NOMO-1 treated with dmso at 0.1 percent for 144 hours (cell line): ENCODE measurements around the gene SLC9A7.

Source experiments
- DNase-seq: peaks from one replicate; lab custom pipeline; 2025; ENCODE audit not compliant: unreplicated experiment; lab: John Stamatoyannopoulos, UW

The SLC9A7 gene

DNA sequence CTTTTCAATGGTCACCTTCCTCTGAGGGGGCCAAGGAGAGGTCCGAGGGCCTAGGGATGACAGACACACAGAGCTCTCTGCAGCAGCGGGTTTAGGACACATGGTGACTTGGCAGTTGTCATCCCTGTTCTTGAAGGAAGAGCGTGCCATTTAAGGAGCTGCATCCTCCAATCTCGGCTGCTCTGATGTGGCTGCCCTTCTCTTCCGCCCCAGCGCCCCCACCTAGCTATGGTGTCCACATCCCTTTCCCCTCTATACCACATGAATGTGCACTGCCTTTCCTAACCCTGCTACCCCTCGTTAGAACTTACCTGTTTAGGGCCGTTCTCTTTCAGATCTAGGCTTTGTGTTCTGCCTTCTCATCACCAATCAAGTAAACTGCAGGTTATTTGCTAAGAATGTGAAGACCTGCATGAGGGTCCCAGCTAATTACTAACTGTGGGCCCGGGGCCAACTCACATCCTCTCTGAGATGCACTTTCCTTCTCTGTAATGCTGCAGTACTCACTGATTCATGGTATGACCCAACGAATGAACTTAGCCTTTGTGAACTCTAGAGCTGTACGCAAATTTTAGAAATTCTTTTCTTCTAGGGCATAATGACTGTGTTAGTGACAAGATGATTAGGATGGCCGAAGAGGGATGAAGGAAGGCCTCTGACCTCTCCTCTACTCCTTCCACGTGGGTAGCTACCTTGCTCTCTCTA is 147.1 kb downstream of the SLC9A7 start:
- no peak for DNase-seq

DNA sequence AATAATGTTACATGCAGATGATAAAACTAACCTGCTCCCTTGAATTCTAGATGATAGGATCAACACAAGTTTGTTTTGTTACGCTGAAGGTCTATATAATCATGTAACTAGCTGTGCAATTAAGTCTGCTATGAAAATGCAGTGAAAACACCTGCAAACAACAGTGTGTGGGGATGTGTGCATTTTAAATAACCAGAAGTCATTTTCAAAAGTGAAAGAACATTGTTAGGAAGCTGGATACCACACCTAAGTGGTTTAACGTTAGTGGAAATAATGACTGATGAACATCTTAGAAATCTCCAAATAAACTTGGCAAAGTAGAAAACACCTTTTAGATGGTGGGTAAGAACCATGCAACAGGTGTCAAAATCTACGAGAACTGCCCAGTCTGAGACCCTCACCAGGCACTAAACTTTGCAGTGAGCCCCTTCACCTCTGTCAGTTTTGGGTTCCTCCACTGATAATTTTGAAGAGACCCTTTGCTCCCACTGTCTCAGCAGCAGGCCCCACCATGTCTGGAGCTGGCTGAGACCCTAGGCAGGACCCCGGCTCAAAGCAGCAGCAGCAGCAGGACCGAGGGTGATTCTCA is 148.8 kb downstream of the SLC9A7 start:
- DNase-seq: no peak

DNA sequence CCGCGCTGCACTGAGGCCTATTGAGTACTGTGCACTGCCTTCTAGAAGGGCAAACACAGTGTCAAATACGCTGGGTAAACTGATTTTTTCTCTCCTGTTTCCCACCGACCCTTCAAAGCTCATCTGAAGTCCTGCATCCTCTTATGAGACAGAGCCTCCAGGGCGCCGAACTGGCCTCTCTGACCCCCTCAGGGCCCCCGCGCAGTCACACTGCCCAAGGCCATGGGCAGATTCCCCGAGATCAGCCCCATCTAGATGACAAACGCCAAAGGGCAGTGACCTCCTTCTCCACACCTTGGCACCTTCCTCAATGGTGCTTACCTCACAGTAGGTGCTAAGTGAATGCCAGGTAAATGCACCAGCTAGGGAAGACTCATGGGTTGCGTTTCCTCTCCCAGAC is 151.0 kb downstream of the SLC9A7 start:
- DNase-seq: no peak

DNA sequence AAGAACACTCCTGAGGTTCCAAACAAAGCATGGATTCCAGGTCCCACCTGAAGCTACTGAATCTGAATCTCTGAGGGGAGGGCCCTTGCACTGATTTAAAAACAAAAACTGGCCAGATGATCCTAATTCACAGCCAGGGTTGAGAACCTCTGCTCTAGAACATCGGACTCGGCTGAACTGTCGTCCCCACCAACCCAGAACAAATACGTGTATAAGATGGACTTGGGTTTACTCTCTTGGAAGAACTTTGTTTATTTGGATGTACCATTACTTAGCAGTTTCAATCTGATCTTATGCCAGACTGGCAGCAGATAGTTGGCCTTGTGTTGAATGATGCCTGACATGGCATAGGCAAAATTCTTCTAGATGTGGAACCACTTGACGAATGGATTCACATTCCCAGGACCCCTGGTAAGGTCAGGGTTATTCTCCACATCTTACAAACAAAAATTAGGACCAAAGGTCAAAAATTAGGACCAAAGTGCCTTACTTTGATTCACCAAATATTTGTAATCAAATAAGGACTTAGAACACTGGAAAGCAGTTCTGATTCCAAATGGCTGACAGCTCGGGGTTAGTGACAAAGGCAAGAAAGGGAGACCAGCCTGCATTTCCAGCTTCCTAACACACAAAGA is 156.3 kb downstream of the SLC9A7 start:
- no peak for DNase-seq

DNA sequence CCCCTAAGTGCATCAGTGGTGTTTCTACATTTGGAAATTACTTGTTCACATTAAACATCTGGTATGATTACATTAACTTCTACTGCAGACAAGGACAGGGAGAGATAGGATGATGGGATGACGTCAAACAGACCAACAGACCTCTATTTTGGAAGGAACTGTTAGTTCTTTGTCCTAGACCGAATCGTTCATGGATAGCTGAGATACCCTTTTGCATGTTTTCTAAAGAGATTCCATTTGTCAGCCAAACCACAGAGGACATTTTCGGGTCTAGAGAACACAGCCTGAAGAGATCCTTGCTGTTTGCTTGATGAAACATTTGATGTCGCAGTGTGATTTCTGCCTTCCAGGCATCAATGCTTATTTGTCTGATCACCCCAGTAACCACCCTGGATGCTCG is 157.6 kb downstream of the SLC9A7 start:
- DNase-seq: no peak

DNA sequence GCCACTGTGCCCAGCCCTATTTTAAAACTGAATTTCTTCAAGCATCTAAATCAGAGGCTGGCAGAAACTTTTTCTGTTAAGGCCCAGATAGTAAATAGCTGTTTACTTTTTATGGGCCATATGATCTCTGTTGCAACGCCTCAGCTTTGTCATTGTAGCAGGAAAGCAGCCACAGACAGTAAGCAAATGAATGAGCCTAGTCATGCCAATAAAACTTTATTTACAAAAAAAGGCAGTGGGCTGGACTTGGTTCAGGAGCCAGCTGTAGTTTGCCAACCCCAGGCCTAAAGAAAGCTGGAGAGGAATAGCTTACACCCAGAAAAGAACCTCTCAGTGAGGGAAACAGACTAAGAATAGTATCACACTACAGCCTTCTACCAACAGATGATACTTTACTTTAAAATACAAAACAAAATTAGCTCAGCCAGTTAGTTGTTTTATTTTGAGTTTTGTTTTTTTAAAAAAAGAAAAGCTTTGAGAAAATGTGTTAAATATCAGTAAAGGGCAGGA is 159.8 kb downstream of the SLC9A7 start:
- DNase-seq: no peak

DNA sequence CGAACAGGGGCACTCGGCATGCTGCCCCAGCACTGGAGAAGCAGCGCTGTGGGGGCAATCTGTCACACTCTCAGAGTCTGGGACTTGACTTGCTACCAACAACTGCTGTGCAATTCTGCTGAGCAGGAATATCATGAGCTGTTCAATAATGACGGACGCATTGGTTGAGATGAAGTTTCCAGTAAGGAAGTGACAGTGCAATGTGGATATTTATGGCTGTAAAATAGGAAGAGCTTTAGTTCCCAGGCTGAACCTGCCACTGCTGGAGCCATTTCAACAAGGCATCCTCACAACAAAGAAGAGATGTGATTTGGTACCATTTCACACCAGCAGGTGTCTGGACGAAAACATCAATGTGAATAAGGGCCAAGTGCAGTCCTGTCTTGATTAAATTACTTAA is 161.1 kb downstream of the SLC9A7 start:
- no peak for DNase-seq

DNA sequence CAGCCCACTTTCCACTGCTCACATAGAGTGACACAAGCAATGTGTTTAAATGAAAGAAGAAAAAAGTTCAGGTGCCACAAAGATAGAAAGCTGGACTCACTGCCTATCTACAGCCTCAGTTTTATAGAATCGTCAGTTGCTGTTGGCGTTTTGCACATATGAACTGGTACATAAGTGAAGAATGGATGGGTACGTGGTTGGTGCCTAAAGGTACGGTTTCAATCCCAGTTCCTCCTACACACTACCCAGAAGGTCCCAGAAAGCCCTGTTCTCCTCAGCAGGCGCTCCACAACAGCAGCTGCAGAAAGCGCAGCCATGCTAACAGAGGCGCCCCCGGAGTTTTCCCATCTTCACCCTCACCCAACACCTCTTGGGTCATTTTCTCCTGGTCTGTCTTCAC is 161.7 kb downstream of the SLC9A7 start:
- DNase-seq: no peak

DNA sequence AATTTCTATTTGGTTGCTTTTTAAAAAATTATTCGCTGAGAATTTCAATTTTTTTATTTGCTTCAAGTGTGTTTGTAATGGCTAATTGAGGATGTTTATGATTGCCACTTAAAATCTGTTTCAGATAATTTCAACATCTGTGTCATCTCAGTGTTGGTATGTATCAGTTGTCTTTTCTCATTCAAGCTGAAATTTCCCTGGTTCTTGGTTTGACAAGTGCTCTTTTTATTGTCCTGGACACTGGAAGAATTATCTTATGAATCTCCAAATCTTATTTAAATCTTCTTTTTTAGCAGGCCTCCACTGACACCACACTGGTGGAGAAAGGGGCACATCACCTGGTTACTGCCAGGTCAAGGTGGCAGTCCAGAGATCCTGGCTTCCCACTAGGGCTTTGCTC is 163.8 kb downstream of the SLC9A7 start:
- DNase-seq: no peak

DNA sequence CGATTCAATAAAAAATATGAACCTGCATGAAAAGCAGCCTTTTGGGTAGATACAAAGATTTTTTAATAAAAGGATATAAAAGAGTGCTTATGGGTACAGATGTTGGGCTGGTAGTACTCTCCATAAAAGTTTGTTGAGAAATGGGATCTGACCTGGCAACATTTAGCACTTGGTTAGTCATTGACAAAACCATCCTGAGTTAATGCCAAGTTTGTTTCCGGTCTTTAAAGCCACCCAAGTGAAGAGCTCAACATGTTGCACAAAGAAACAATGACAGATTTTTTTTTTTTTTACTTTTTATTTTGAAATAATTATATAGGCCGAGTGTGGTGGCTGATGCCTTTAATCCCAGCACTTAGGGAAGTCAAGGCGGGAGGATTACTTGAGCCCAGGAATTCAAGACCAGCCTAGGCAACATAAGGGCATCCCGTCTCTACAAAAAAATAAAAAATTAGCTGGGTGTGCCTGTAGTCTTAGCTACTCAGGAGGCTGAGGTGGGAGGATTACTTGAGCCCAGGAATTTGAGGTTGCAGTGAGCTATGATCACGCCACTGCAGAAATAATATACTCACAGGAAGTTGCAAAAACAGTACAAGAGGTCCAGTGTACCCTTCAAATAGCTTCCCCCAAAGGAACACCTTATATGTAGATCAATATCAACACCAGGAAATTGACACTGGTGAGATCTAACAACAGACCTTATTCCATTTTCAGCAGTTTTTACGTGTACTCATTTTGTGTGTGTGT is 168.8 kb downstream of the SLC9A7 start:
- no peak for DNase-seq

DNA sequence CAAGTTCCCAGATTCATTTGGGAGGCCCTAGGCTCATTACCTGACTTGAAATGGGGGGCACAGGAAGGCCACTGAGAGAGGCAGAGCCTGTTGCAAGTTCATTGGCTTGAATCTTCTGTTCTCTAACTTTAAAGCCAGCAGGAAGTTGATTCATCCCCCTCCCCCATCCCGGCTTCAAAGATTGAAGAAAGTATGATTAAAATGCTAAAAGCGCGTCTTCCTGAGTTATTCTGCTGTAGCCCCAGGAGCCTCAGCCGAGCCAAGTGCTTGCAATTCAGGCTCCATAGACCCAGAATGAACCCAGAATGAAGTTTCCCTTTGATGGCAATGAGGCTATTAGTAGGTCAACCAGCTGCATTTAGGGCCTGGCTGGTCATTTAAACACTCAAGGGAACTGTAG is 170.7 kb downstream of the SLC9A7 start:
- no peak for DNase-seq

DNA sequence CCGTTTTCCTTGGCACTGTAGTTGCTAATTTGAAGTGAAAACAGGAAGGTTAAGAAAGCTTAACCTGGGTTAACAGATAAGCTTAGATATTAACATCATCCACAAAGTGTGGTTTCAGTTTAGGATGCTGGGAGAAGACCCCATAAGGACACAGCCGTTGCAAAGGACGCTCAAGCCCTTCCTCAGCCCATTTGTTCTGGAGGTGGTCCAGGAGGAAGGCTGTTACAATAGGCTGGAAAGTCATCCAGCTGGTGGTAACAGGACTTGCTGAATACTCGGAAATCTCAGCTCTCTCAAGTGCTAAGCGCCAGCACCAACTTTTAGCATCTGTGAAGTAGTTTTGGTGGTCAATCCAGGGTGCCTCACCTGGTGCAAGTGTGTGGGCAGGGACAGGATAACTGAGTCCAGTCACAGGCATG is 171.2 kb downstream of the SLC9A7 start:
- DNase-seq: no peak

DNA sequence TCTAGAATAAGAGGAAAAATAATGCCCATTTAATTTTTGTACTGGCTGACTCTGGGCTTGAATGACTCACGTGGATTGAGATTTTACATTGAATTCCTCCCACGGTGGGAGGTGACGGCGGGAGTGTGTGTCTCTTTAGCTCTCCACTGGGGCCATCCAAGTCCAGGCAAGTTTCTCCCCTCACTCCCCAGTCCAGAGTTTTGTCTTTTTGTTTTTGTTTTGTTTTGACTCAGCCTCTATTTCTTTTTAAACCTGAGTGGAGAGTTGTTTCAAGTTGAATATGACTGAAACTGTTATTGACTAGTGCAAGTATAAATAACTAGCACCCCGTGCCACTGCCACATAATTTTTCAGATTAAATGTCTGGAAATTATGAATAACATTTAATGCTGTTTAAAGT is 171.8 kb downstream of the SLC9A7 start:
- DNase-seq: no peak

DNA sequence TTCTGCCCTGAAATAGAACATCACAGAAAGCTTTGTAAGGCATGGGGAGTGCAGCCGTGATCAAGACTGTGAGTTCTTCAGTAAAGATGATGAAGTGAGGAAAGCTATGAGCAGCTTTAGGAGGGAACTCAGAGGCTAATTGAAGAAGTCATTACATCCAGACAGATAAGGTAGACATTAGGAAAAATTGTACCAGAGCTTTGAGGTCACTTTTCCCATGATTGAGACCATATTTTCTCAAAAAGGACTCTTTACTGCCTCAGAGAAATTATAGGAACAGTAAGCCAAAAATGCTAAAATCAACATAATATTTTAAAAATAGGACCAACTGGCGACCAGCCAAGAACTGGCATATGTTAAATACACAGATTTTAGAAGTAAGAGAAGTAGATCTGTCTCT is 174.2 kb downstream of the SLC9A7 start:
- no peak for DNase-seq

DNA sequence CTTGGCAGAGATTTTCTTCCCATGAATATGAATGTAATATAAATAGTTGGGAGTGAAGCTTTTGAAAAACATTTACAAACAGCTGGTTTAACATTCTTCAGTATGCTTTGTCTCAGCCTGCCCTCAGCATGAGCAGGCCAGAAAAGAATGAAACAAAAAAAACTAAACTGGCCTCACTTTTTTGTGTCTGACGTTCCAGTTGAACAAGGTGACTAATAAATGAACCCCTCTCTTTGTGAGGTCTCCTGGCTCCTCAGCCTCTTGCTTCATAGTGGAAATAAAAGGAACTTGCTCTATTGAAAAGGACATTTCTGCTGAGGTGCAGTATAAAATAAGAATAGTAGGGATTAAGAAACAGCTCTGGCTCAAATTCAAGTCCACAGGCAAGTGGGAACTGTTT is 176.0 kb downstream of the SLC9A7 start:
- no peak for DNase-seq

DNA sequence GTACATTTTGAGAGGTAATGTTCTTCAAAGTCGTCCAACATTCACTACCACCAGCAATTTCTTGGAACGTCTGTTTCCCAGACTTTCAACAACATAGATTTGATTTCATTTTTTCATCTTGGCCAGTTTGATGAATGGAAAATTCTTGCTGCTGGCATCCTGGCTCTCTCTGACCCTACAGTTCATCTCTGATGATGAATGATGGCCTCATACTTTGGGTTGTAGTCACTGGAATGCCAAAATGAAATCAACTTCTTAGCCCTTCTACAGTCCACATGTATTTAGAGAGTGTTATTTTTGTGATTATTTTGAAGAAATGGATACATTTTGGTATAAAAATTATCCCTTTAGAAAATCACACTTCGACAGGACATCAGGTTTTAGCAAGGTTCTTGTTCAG is 176.6 kb downstream of the SLC9A7 start:
- no peak for DNase-seq

DNA sequence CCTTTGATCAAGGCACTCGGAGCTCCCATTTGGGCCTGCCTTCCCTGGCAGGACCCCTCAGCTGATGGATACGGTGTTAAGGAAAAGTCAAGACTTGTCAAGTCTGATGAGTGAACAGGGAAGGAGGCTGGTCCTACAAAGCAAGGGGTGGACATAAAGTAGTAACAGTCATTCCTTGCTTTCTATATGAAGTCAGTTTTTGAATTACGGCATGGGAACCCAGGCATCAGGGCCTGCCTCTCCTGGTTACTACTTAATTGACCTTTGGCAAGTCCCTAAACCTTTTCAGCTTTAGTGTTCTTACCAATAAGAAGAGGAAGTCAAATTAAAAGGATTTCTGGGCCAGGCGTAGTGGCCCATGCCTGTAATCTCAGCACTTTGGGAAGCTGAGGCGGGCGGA is 178.3 kb downstream of the SLC9A7 start:
- no peak for DNase-seq

DNA sequence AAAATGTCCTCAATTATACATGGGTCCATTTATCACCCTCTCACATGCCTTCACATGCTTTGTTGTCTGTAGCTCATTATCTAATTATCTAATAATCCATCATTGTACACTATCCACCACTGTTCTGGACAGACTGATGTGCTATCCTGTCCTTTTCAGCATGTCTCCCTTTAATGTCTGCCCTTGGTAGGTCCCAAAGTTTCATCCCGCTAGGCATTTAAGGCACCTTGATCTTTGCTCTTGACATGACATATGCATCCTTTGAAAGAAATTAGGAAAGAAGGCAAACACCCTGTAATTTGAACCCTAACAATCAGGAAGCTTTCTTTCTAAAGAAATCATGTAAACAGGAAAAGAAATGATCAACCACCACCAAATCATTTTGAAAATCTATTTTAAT is 179.7 kb downstream of the SLC9A7 start:
- DNase-seq: no peak

DNA sequence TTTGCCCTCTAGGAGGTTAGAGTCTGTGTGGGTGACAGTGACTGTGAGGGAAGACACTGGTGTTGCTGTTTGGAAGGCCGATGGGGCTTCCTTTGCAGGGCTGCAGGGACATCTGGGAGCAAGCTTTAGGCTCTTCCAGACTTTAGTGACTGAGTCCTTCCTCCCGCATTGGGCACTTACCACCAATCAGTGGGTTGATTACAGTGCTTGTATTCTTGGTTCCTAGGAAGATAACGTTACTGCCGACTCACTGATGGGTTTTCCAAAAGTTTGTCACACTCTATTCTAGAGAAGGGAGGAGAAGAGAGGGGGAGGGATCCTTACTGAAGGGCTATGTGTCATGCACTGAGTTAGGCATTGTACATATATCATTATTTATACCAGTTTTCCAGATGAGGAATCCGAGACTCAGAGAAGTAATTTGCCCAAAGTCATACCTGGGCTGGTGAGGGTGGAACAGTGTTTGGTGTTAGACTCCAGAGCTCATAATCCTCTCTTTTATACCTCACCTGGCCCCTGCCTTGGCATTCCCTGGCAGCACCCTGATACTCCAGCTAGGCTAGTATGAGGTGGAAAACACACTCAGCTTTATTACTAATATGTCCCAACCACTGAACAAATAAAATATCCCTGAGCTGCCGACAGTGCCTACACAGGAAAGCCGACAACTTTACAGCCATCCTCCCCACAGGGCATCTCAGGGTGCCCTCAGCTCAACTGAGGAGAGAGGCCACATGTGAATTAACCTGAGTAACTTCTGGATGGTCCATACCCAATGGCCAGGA is 181.5 kb downstream of the SLC9A7 start:
- DNase-seq: no peak

DNA sequence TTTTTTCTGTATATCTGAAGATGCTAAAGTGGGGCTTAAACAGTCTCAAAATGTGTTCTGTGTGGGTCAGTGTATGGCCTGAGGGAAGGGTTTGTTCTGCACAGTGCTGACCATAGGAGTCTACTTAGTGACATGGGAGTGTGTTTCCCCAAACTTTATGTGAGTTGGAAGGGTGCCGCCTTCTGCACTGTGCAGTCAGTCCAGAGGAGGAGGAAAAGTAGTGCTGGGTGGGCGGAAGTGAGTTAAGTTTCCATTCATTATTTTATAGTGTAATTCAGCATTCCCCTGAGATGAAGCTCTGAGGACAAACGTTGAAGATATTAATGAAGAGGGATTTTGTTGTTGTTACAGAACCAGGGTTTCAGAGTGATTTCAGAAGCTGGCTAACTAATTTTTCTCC is 182.5 kb downstream of the SLC9A7 start:
- no peak for DNase-seq

DNA sequence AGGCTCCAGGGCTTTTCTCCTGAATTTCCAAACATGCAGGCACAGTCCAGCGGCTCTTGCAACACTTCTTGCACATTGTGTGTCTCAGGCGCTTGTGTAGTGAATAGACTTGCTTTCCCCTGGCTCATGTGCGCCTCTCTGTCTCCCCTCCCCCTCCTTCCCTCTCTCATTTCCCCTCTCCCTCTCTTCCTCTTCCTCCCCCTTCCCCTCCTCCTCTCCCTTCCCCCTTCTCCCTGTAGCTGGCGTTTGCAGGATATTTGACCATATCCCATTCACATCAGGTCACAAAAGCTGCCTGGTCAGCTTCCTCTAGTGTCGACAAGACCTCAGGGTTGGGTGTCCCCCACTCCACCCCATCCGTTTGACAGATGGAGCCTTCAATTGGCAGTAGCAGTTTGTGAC is 182.9 kb downstream of the SLC9A7 start:
- DNase-seq: no peak
